Spleen (tissue), 11 donors: ENCODE data around the gene BAIAP2L1. TPM values are rescaled to one million over a fixed set of nuclear protein-coding genes. Genes with fewer than 3 reads are reported as not detected.

Experiments
- DNase-seq: peaks from one replicate; pipeline ENCODE4 v3.0.0-alpha.2; 2020
- H3K27ac ChIP-seq, 8 donors: fragments of 200-600 bp; sonication (generic) in 7 of 8; 1 replicate in 4 of 8; 2 replicates in 4 of 8; pipeline versions ENCODE4 v1.5.0 to v1.8.0; 2016 to 2021; ENCODE audit warnings: inconsistent platforms in 4 of 8, mild to moderate bottlenecking in 4 of 8, moderate library complexity in 1 of 8
- H3K27me3 ChIP-seq, 7 donors: fragments of 200-600 bp; sonication (generic) in 6 of 7; replicated peaks in 1 of 7; 1 replicate in 4 of 7; 2 replicates in 3 of 7; pipeline versions ENCODE4 v1.5.0 to v1.8.0; 2016 to 2021; ENCODE audit warnings: inconsistent platforms in 3 of 7, mild to moderate bottlenecking in 1 of 7
- H3K36me3 ChIP-seq, 6 donors: fragments of 200-600 bp; sonication (generic) in 5 of 6; 1 replicate in 4 of 6; 2 replicates in 2 of 6; pipeline versions ENCODE4 v1.5.0 to v1.8.0; 2016 to 2021; ENCODE audit warnings: inconsistent platforms in 2 of 6
- H3K4me1 ChIP-seq, 6 donors: fragments of 200-600 bp; sonication (generic) in 5 of 6; 1 replicate in 3 of 6; 2 replicates in 3 of 6; pipeline versions ENCODE4 v1.5.0 to v1.8.0; 2016 to 2021; ENCODE audit warnings: inconsistent platforms in 3 of 6
- H3K4me3 ChIP-seq, 8 donors: fragments of 200-600 bp; sonication (generic) in 7 of 8; 1 replicate in 4 of 8; 2 replicates in 4 of 8; pipeline versions ENCODE4 v1.5.0 to v1.8.0; 2016 to 2021; ENCODE audit warnings: inconsistent platforms in 4 of 8, mild to moderate bottlenecking in 4 of 8, moderate library complexity in 2 of 8
- H3K9me3 ChIP-seq, 8 donors: fragments of 200-600 bp; sonication (generic) in 7 of 8; 1 replicate in 4 of 8; 2 replicates in 4 of 8; pipeline versions ENCODE4 v1.5.0 to v1.8.0; 2016 to 2021; ENCODE audit warnings: inconsistent platforms in 4 of 8
- CTCF ChIP-seq, 11 experiments: fragments of 200-600 bp in 7 of 11; fragments of 450-650 bp in 4 of 11; sonication (generic) in 4 of 11; IDR thresholded peaks in 8 of 11; conservative IDR thresholded peaks in 3 of 11; 1 replicate in 7 of 11; 2 replicates in 4 of 11; pipeline versions ENCODE4 v1.4.0 to v1.8.0; 2016 to 2021; ENCODE audit warnings: antibody characterized with exemption in 11 of 11, inconsistent platforms in 4 of 11, mild to moderate bottlenecking in 1 of 11
- POLR2A ChIP-seq, 3 donors: fragments of 450-650 bp; IDR thresholded peaks; one replicate each; pipeline ENCODE4 v1.5.1; 2017; ENCODE audit warnings: antibody characterized with exemption in 3 of 3, mild to moderate bottlenecking in 1 of 3
- POLR2AphosphoS5 ChIP-seq, 3 donors: sonication (generic); formaldehyde crosslinking; IDR thresholded peaks; one replicate each; pipeline ENCODE4 v1.5.1; 2017; ENCODE audit warnings: antibody characterized with exemption in 3 of 3
- WGBS, 5 donors: extraction: QIAGEN DNeasy Blood & Tissue Kit in 3 of 5; methylation state at CpG; one replicate each; pipeline versions ENCODE4 v1.1.5 to v1.1.7; 2013 to 2018; 5-methylcytosine and 5-hydroxymethylcytosine counted together
- intact Hi-C: fragments of 100-400 bp; cut with DNase I; formaldehyde crosslinking; loops from one replicate; pipeline ENCODE4 v1.15.0; 2023; ENCODE audit warnings: low total_unique reads
- polyA plus RNA-seq, 3 donors: library from polyadenylated mRNA; stranded (reverse); fragments of 200-250 nt; gene quantifications; one replicate each; pipeline ENCODE4 v1.2.1, GENCODE V29; 2013
- total RNA-seq, 7 donors: library from RNA; depleted of rRNA in 3 of 7; stranded (reverse); fragments of >200 nt in 3 of 7; fragmentation: NEBNext Ultra II Directional in 4 of 7; extraction: Animal tissue kit (Norgen Biotek cat#: 25700) in 4 of 7; gene quantifications; one replicate each; pipeline versions ENCODE4 v1.1.0 to v1.2.1, GENCODE V29; 2016 to 2021
- donor health status: healthy with polysubstance abuse.
- donor health status: DM: no; HTN: no; CAD: no; lungs with moderate emphysema.
- donor health status: DM: no; HTN: no; CAD: no.
- donor health status: Bipolar disorder and iron deficiency.
- donor health status: healthy.
- donor health status: DM: no; HTN: no; CAD: no.
- donor health status: DM: yes; HTN: yes; CAD: no.

The BAIAP2L1 gene
- total and polyA plus RNA-seq, 10 donors = 0.72 to 2.6 (median 1.5) TPM

- peaks cover 0 to 9% (median 2%) of the 10 kb centered on the region in 8 donors for H3K9me3 ChIP-seq
- TF ChIP-seq POLR2AphosphoS5 (IDR thresholded peaks at IDR 0.05) (no peak), POLR2A (IDR thresholded peaks at IDR 0.05) (no peak), CTCF (IDR thresholded peaks at IDR 0.05 in 8 of 11, conservative IDR thresholded peaks at IDR 0.05 in 3 of 11) (no peak)
- DNase-seq = no peak
- 95 to 97% (median 95%) methylated on average over 6 of the region's 6 CpGs for WGBS, 5 donors
- intact Hi-C loops = no loop called here
- H3K27ac ChIP-seq = no peak overlapping the region
- H3K36me3 ChIP-seq = no peaks in the 10 kb centered on the region
- H3K27me3 ChIP-seq = no peaks in the 10 kb centered on the region
- H3K4me1 ChIP-seq = no peaks in the 10 kb centered on the region
- no peak overlapping the region for H3K4me3 ChIP-seq
These were observed 62.4 kb downstream of the BAIAP2L1 start for GRCh38 chr7:98338441-98338840.

GRCh38 chr7:98335411-98335977 lies 65.4 kb downstream of the BAIAP2L1 start:
- Histone ChIP-seq H3K4me3 (no peak overlapping the region), H3K27me3 (no peaks in the 10 kb centered on the region), H3K4me1 (no peaks in the 10 kb centered on the region), H3K27ac (no peak overlapping the region), H3K9me3 (peaks cover 0 to 12% (median 4%) of the 10 kb centered on the region in 8 donors), H3K36me3 (no peaks in the 10 kb centered on the region)
- intact Hi-C loops = no loop called here
- 86 to 92% (median 88%) methylated on average over 8 of the region's 8 CpGs for WGBS, 5 donors
- TF ChIP-seq CTCF (IDR thresholded peaks at IDR 0.05 in 8 of 11, conservative IDR thresholded peaks at IDR 0.05 in 3 of 11) (no peak), POLR2AphosphoS5 (IDR thresholded peaks at IDR 0.05) (no peak), POLR2A (IDR thresholded peaks at IDR 0.05) (no peak)
- DNase-seq = peak; percentile 56

GRCh38 chr7:98334081-98334480 lies 66.8 kb downstream of the BAIAP2L1 start:
- 65 to 90% (median 77%) methylated on average over 1 of the region's 1 CpG for WGBS, 5 donors
- no peaks in the 10 kb centered on the region for H3K4me1 ChIP-seq
- H3K36me3 ChIP-seq = no peaks in the 10 kb centered on the region
- no peak overlapping the region for H3K27ac ChIP-seq
- DNase-seq = no peak
- no peak overlapping the region for H3K4me3 ChIP-seq
- TF ChIP-seq POLR2AphosphoS5 (IDR thresholded peaks at IDR 0.05) (no peak), CTCF (IDR thresholded peaks at IDR 0.05 in 8 of 11, conservative IDR thresholded peaks at IDR 0.05 in 3 of 11) (no peak), POLR2A (IDR thresholded peaks at IDR 0.05) (no peak)
- H3K27me3 ChIP-seq = no peaks in the 10 kb centered on the region
- H3K9me3 ChIP-seq = peaks cover 0 to 14% (median 5%) of the 10 kb centered on the region in 8 donors
- intact Hi-C loops = no loop called here

GRCh38 chr7:98330926-98331529 lies 69.9 kb downstream of the BAIAP2L1 start:
- no peaks in the 10 kb centered on the region for H3K27me3 ChIP-seq
- intact Hi-C loops = no loop called here
- no peak overlapping the region for H3K4me3 ChIP-seq
- no peaks in the 10 kb centered on the region for H3K4me1 ChIP-seq
- TF ChIP-seq POLR2A (IDR thresholded peaks at IDR 0.05) = no peak
- no peak for TF ChIP-seq CTCF (IDR thresholded peaks at IDR 0.05 in 8 of 11, conservative IDR thresholded peaks at IDR 0.05 in 3 of 11)
- no peak for TF ChIP-seq POLR2AphosphoS5 (IDR thresholded peaks at IDR 0.05)
- no peak for DNase-seq
- 90 to 97% (median 94%) methylated on average over 5 of the region's 5 CpGs for WGBS, 5 donors
- H3K9me3 ChIP-seq = peaks cover 0 to 6% (median 0%) of the 10 kb centered on the region in 8 donors
- no peak overlapping the region for H3K27ac ChIP-seq
- H3K36me3 ChIP-seq = no peaks in the 10 kb centered on the region
